Transverse colon (tissue), 4 donors: ENCODE results near the gene COBLL1. TPM values are rescaled to one million over a fixed set of nuclear protein-coding genes. Genes with fewer than 3 reads are reported as not detected.

ENCODE experiments used
- DNase-seq: peaks from one replicate; pipeline ENCODE4 v3.0.0-alpha.2; 2019
- H3K27ac ChIP-seq, 4 donors: fragments of 200-600 bp; sonication (generic); 2 replicates each; pipeline ENCODE4 v1.5.1; 2016 to 2018; ENCODE audit warnings: inconsistent platforms in 4 of 4
- H3K27me3 ChIP-seq: fragments of 200-600 bp; sonication (generic); 2 replicates; pipeline ENCODE4 v1.5.1; 2017; ENCODE audit warnings: inconsistent platforms
- H3K36me3 ChIP-seq, 4 donors: fragments of 200-600 bp; sonication (generic); 2 replicates each; pipeline ENCODE4 v1.5.1; 2017 to 2019; ENCODE audit warnings: inconsistent platforms in 4 of 4
- H3K4me1 ChIP-seq, 4 donors: fragments of 200-600 bp; sonication (generic); 2 replicates each; pipeline ENCODE4 v1.5.1; 2017 to 2020; ENCODE audit warnings: inconsistent platforms in 4 of 4
- H3K4me3 ChIP-seq, 4 donors: fragments of 200-600 bp; sonication (generic); 1 replicate in 1 of 4; 2 replicates in 3 of 4; pipeline versions ENCODE4 v1.5.1 to v1.6.1; 2017 to 2019; ENCODE audit warnings: inconsistent platforms in 4 of 4
- H3K9me3 ChIP-seq, 2 donors: fragments of 200-600 bp; sonication (generic); 2 replicates each; pipeline ENCODE4 v1.5.1; 2017 to 2019; ENCODE audit warnings: inconsistent platforms in 2 of 2
- EP300 ChIP-seq: sonication (generic); formaldehyde crosslinking; IDR thresholded peaks from one replicate; pipeline ENCODE4 v1.6.1; 2017; ENCODE audit warnings: antibody characterized with exemption, low read depth
- POLR2A ChIP-seq: fragments of 450-650 bp; IDR thresholded peaks from one replicate; pipeline ENCODE4 v1.6.1; 2016; ENCODE audit warnings: antibody characterized with exemption, mild to moderate bottlenecking, moderate library complexity
- POLR2AphosphoS5 ChIP-seq, 3 donors: sonication (generic); formaldehyde crosslinking; IDR thresholded peaks; one replicate each; pipeline ENCODE4 v1.6.1; 2016; ENCODE audit warnings: antibody characterized with exemption in 3 of 3
- WGBS, 2 donors: methylation state at CpG; one replicate each; pipeline ENCODE4 v1.1.5; 2018; ENCODE audit warnings: low coverage in 1 of 2; 5-methylcytosine and 5-hydroxymethylcytosine counted together
- in situ Hi-C, 4 donors: fragments of 200-750 bp; cut with MboI; loops; one replicate each; pipeline versions ENCODE4 v1.15.0 to v1.15.1; 2017; ENCODE audit warnings: low sequenced_read_pairs in 3 of 4, low pct_ligation_motif_present in 1 of 4, low pct_unique_long_range_greater_than_20kb in 1 of 4
- intact Hi-C: fragments of 100-400 bp; cut with DNase I; formaldehyde crosslinking; loops from one replicate; pipeline ENCODE4 v1.15.1; 2023; ENCODE audit warnings: low total_unique reads
- total RNA-seq, 4 donors: library from RNA; depleted of rRNA; stranded (reverse); fragments of >200 nt; gene quantifications; one replicate each; pipeline ENCODE4 v1.1.0, GENCODE V29; 2016
- TF ChIP-seq, protein P1 (sequence below), 5 experiments: fragments of 200-600 bp in 3 of 5; fragments of 450-650 bp in 2 of 5; sonication (generic) in 3 of 5; IDR thresholded peaks; 1 replicate in 2 of 5; 2 replicates in 3 of 5; pipeline ENCODE4 v1.5.1; 2016 to 2017; ENCODE audit warnings: antibody characterized with exemption in 5 of 5, inconsistent platforms in 3 of 5, mild to moderate bottlenecking in 2 of 5, moderate library complexity in 1 of 5

Gene COBLL1
- total RNA-seq, 4 donors from 2014 or later = 21.7 to 129 (median 30.7) TPM

DNA sequence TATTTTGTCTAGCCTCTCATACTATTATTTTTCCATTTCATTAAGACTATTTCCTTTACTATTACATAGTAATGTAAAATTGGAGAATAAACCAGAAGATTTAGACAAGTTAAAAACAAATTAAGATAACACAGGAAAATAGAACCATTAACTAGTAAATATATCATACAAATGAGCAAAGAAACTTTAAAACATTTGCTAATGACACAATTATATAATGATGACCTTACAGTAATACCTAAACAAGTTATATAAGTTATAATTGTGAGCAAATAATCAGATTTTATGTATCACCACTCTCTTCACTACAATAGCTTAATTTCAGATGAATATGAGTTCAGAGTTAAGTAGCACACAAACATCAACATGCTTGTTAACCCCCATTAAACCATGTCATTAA is 147.8 kb downstream of the COBLL1 start:
- in situ Hi-C loops = no loop called here
- H3K27ac ChIP-seq = no peak overlapping the region
- H3K4me3 ChIP-seq = no peak overlapping the region
- no peaks in the 10 kb centered on the region for H3K27me3 ChIP-seq
- peaks cover 0 to 13% (median 0%) of the 10 kb centered on the region in 4 donors for H3K36me3 ChIP-seq
- TF ChIP-seq POLR2AphosphoS5 (IDR thresholded peaks at IDR 0.05) (no peak), EP300 (no peak), POLR2A (no peak)
- TF ChIP-seq, protein P1, sequence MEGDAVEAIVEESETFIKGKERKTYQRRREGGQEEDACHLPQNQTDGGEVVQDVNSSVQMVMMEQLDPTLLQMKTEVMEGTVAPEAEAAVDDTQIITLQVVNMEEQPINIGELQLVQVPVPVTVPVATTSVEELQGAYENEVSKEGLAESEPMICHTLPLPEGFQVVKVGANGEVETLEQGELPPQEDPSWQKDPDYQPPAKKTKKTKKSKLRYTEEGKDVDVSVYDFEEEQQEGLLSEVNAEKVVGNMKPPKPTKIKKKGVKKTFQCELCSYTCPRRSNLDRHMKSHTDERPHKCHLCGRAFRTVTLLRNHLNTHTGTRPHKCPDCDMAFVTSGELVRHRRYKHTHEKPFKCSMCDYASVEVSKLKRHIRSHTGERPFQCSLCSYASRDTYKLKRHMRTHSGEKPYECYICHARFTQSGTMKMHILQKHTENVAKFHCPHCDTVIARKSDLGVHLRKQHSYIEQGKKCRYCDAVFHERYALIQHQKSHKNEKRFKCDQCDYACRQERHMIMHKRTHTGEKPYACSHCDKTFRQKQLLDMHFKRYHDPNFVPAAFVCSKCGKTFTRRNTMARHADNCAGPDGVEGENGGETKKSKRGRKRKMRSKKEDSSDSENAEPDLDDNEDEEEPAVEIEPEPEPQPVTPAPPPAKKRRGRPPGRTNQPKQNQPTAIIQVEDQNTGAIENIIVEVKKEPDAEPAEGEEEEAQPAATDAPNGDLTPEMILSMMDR (IDR thresholded peaks at IDR 0.05) = no peak
- no peak for DNase-seq
- no peaks in the 10 kb centered on the region for H3K4me1 ChIP-seq
- H3K9me3 ChIP-seq = no peaks in the 10 kb centered on the region
- intact Hi-C loops = no loop called here

DNA sequence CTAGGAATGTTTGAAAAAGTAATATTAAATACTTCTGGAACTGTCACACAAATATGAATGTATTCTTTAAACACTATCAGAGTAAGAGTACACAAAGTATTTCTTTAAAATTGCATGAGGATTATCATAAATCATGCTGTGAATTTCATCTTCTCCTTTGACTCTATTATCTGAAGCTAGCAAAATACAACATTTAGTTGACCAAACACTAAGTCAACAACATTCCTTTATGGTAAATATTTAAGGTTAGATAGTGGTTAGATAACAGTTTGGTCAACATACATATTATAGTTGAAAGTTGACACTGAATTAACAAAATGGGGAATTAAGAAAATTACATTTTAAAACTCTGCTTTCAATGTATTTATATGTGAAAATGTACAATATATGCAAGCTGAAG is 148.2 kb downstream of the COBLL1 start:
- in situ Hi-C loops (no loop called here), intact Hi-C loops (no loop called here)
- Histone ChIP-seq H3K36me3 (peaks cover 0 to 13% (median 0%) of the 10 kb centered on the region in 4 donors), H3K4me3 (no peak overlapping the region), H3K27me3 (no peaks in the 10 kb centered on the region), H3K4me1 (no peaks in the 10 kb centered on the region), H3K27ac (no peak overlapping the region), H3K9me3 (no peaks in the 10 kb centered on the region)
- no peak for DNase-seq
- TF ChIP-seq EP300 (no peak), POLR2A (no peak), POLR2AphosphoS5 (IDR thresholded peaks at IDR 0.05) (no peak)
- TF ChIP-seq, protein P1 (IDR thresholded peaks at IDR 0.05) = no peak

DNA sequence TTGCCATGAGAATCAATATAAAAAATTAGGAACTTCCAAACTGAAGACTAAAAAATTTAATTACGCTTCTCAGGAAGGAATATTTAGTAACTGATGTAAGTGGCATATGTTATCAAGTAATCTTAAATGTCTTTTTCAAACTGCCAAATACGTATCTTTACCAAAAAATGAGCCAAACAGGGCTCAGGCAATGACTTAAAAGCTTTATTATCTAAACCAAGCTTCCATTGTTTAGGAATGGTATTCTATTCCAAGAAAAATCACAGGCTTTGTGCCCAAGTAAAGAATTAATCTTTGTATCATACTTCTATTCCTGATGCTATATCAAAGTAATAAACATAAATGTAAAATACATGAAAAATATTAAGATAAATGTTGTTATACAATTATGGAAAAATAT is 148.7 kb downstream of the COBLL1 start:
- H3K36me3 ChIP-seq = peaks cover 0 to 13% (median 0%) of the 10 kb centered on the region in 4 donors
- intact Hi-C loops = no loop called here
- H3K4me3 ChIP-seq = no peak overlapping the region
- no peak overlapping the region for H3K27ac ChIP-seq
- H3K27me3 ChIP-seq = no peaks in the 10 kb centered on the region
- DNase-seq = no peak
- H3K9me3 ChIP-seq = no peaks in the 10 kb centered on the region
- H3K4me1 ChIP-seq = no peaks in the 10 kb centered on the region
- 60 to 78% methylated on average over 2 of the region's 2 CpGs for WGBS, 2 donors
- TF ChIP-seq EP300 = no peak
- in situ Hi-C loops = no loop called here

DNA sequence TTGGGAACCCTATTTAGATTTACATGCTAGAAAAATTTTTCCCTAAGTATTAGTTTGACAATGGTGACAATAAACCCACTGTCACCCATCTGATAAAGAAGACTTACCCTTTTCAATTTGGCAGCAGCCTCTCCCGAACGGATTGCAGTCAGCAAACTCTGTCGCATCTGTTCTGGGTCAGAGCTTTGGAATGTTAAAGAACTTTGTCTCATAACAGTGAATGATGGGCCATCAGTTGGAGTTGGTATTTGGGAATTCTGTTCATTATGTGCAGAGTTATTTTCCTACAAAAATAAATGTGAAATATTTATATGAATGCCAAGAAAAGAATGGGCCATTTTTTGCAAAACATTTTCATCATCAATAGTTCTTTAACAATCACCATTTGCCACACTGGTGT is 149.5 kb downstream of the COBLL1 start:
- no peak for DNase-seq
- no peaks in the 10 kb centered on the region for H3K27me3 ChIP-seq
- WGBS, 2 donors = 71 to 75% methylated on average over 3 of the region's 3 CpGs
- H3K36me3 ChIP-seq = peaks cover 0 to 13% (median 0%) of the 10 kb centered on the region in 4 donors
- no peaks in the 10 kb centered on the region for H3K9me3 ChIP-seq
- intact Hi-C loops (no loop called here), in situ Hi-C loops (no loop called here)
- no peaks in the 10 kb centered on the region for H3K4me1 ChIP-seq
- H3K27ac ChIP-seq = no peak overlapping the region
- TF ChIP-seq POLR2A (no peak), POLR2AphosphoS5 (IDR thresholded peaks at IDR 0.05) (no peak), EP300 (no peak)
- TF ChIP-seq, protein P1 (IDR thresholded peaks at IDR 0.05) = no peak
- H3K4me3 ChIP-seq = no peak overlapping the region

DNA sequence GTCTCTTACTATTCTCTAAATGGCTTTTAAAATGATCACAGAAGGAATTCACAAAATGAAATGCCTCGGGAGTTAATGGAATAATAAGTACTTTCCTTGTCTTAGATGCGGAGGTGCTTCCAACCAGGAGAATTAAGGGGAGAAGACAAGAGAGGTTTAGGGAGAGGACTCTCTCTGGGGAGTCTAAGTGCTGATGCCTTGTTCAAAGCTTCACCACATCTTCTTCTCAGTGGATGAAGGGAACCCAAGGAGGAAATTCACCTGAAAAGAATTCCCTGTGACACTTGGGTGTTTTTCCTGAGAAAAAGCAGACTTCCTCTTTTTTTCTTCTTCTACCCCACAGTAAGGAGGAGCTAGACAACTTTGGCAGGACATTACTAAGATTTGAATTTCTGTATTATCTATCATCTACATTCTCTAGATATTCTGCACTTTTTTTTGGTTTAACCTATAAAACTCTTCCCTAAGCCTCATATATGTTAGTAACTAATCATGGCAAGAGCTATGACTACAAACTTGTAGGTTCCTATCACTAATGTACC is 150.2 kb downstream of the COBLL1 start:
- WGBS, 2 donors = 95 to 100% methylated on average over 2 of the region's 2 CpGs

More for the DNA sequence above, 150.2 kb downstream of the COBLL1 start:
- TF ChIP-seq EP300 = no peak
- TF ChIP-seq POLR2AphosphoS5 (IDR thresholded peaks at IDR 0.05) = no peak
- no peak for TF ChIP-seq POLR2A
- TF ChIP-seq, protein P1 (IDR thresholded peaks at IDR 0.05) = no peak
- intact Hi-C loops (no loop called here), in situ Hi-C loops (no loop called here)
- no peak overlapping the region for H3K4me3 ChIP-seq
- no peak for DNase-seq
- H3K4me1 ChIP-seq = no peaks in the 10 kb centered on the region
- peaks cover 0 to 13% (median 0%) of the 10 kb centered on the region in 4 donors for H3K36me3 ChIP-seq
- H3K27me3 ChIP-seq = no peaks in the 10 kb centered on the region
- H3K27ac ChIP-seq = no peak overlapping the region
- no peaks in the 10 kb centered on the region for H3K9me3 ChIP-seq
